NCI-H526 treated with DMSO at 0.1 percent for 48 hours (cell line): ENCODE measurements around the gene IFT20.

Experiments
- DNase-seq: peaks from one replicate; lab custom pipeline; 2025; lab: John Stamatoyannopoulos, UW

Gene IFT20, protein sequence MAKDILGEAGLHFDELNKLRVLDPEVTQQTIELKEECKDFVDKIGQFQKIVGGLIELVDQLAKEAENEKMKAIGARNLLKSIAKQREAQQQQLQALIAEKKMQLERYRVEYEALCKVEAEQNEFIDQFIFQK

DNA sequence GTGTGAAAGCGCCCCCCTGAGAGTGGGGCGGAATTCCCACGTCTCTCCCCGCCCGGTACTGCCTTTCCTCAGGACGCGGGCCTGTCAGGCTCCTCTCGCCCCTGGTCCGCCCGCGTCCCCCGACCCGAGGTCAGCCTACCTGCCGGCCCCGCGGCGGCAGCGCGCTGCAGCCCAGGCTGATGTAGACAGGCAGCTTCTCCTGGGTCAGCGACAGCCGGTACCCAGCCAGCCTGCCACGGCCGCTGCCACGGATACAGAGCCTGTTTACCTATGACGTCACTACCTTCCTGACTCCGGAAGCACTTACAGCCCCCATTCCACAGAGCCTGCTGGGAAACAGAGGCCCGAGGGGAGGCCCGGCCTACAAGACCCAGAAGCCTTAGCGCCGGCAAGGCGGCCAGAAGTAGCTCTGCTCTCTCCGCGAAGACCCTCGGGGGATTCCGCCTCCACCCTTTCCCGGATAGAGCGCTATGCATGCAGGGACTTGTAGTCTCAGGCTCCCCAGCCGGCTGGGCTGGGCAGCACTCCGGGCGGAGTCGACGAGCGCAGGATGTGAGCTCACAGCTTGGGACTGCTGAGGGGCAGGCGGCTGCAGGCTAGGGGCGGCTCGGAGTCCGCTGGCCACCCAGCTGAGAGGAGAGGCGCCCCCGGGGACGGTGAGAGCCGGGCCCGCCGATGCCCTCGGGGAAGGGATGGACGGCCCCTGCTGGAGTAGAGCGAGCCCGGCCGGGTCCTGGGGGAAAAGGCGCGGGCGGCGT, at the start of gene IFT20, which contains the start of gene TNFAIP1:
TSS of gene IFT20 (minus strand) at position 272 of the 758 bp plus-strand sequence. CDS start 3,487 bp downstream, outside the sequence.
TSS of gene TNFAIP1 (plus strand) at position 561 of the 758 bp plus-strand sequence. CDS start 3,761 bp downstream, outside the sequence.
- peak; percentile 100 for DNase-seq

DNA sequence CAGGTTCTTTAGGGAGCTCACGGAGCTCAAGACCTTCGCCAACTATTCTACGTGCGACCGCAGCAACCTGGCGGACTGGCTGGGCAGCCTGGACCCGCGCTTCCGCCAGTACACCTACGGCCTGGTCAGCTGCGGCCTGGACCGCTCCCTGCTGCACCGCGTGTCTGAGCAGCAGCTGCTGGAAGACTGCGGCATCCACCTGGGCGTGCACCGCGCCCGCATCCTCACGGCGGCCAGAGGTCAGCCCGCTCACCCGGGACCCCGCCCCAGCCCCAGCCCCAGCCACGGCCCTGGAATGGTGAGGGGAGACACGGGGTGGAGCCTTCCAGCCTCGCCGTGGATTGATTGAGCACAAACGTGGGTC, 49.7 kb upstream of the IFT20 start:
- peak; percentile 64 for DNase-seq

DNA sequence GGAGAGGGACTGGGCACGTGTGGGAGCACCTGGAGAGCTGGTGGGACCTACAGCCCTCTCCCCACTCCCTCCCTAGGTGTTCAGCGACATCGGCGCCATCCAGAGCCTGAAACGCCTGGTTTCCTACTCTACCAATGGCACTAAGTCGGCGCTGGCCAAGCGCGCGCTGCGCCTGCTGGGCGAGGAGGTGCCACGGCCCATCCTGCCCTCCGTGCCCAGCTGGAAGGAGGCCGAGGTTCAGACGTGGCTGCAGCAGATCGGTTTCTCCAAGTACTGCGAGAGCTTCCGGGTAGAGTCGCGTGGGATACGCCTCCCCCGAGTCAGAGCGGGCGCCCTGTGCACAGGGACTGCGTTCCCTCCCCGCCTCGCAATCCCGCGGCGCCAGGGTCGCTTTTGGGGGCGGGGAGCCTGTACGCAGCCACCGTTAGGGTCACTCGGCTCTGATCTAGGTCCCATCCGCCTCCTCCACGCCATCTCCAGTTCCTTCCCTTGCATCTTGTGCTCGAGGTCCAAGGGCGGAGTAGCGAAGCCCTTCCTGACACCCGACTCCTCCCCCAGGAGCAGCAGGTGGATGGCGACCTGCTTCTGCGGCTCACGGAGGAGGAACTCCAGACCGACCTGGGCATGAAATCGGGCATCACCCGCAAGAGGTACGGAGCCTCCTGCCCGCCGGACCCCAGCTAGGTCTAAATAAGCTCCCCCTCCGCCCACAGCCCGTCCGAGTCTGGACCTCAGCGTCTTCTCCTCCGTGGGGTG, 49.2 kb upstream of the IFT20 start:
- DNase-seq, result peak; percentile 79

DNA sequence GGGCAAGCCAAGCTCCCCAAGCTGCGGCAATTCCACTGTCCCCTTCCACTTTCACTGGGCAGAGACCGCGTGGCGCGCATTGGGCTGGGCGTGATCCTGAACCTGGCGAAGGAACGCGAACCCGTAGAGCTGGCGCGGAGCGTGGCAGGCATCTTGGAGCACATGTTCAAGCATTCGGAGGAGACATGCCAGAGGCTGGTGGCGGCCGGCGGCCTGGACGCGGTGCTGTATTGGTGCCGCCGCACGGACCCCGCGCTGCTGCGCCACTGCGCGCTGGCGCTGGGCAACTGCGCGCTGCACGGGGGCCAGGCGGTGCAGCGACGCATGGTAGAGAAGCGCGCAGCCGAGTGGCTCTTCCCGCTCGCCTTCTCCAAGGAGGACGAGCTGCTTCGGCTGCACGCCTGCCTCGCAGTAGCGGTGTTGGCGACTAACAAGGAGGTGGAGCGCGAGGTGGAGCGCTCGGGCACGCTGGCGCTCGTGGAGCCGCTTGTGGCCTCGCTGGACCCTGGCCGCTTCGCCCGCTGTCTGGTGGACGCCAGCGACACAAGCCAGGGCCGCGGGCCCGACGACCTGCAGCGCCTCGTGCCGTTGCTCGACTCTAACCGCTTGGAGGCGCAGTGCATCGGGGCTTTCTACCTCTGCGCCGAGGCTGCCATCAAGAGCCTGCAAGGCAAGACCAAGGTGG, 46.0 kb upstream of the IFT20 start:
- no peak for DNase-seq

DNA sequence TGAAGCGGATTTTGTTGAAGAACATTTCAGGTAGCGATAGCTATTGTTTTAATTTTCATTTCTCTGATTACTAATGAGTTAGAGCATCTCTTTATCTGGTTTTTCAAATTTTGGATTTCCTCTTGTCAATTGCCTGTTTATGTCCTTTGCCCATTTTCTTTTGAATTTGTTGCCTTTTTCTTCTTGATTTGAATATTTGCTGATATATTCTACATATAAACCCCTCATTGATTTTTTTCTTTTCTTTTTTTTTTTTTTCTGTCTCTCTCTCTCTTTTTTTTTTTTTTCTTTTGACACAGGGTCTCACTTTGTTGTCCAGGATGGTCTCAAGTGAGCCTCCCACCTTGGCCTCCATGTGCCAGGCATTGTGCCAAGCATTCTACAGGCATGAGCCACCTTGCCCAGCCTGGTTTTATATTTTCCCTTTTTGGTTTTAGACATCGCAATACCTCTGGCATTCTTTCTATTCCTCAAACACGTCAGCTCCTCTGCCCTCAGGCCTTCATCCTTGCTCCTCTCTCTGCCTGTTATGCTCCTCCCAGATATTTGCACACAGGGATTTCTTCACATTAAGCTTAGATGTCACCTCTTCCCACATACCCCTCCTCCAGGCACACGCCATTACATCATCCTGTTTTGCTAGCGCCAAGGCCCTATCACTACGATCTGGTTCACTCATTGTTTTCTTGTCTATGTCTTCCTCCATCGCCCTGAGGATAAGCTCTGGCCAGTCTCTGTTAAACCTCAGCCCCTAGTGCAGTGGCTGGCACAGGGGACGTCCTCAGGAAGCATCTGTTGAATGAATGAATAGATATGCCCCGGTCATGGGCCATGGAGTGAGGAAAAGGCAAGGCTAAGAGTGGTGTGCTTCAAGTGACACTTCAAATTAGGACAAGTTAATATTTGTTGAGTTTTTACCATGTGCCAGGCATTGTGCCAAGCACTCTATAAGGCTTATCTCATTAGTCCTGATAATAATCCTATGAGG, 44.8 kb upstream of the IFT20 start:
- DNase-seq, result no peak

DNA sequence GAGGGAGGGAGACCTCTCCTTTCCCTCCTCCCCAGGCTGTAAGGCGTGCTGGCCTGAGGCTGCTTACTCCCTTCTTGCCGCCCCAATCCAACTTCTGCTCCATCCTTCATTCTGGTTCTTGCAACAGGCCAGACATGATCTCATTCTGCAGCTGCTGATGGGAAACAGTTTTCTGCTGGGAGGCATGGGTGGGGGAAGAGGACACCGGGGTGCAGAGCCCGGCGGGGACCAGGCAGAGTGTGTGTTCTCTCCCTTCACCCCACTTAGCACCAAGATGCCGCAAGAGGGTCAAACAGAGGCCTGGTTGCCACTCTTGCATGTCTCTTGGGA, 37.6 kb upstream of the IFT20 start:
- no peak for DNase-seq

DNA sequence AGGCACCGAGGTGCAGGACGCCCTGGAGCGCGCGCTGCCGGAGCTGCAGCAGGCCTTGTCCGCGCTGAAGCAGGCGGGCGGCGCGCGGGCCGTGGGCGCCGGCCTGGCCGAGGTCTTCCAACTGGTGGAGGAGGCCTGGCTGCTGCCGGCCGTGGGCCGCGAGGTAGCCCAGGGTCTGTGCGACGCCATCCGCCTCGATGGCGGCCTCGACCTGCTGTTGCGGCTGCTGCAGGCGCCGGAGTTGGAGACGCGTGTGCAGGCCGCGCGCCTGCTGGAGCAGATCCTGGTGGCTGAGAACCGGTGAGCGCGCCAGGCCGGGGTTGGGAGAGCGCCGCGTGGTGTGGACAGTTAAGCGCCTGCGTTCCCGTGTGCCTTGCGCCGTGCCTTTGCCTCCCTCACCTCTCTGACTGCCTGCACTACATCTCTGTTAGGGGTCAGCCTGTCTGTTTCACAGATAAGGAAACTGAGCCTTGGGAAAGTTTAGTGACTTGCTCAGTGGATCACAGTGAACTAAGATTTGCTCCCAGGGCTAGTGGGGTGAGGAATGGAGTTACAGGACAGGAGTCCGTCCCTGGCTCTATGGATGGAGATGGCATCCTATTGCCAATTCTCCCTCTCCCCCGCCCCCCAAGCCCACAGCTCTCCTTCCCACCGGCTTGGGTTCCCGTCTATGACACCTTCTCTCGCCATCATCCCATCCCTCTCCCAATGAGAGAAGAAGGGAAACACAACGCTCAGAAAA, 37.1 kb upstream of the IFT20 start:
- DNase-seq, result peak; percentile 31

DNA sequence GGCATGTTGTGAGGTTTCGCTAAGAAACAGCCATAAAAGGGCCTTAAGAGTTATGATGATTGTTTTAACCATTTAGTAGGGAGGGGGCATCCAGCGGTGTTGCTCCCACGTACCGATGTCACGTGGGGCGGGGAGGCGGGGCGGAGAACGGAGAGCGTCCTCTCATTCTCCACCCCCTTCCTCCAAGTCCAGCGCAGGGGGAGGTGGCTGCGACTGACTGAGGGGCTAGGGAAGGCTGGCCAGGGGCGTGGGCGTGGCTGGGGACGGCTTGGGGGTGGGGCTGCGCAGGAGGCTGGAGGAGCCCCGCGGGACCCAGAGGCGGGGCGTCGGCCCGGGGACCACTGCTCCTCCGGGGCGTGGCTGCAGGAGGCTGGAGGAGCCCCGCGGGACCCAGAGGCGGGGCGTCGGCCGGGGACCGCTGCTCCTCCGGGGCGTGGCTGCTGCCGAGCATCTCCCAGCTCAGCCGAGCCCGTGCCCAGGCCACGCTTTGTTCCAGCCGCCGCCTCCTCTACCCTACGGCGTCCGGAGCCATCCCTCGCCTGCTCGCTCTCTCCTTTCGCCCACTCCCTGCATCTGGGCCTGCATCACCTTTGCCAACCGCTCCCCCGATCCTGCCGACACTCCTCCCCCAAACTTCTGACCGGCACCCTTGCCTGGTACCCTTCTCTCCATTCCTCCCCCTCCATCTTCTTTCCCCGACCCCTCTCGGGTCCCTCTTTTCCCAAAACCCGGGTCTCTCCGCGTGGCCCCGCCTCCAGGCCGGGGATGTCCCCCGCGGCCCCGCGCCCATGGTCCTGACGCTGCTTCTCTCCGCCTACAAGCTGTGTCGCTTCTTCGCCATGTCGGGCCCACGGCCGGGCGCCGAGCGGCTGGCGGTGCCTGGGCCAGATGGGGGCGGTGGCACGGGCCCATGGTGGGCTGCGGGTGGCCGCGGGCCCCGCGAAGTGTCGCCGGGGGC, 36.3 kb upstream of the IFT20 start, which contains the start of gene SARM1:
TSS of gene SARM1 (plus strand) at position 450 of the 958 bp plus-strand sequence. CDS start at position 789, 339 bp downstream.
- peak; percentile 86 for DNase-seq

DNA sequence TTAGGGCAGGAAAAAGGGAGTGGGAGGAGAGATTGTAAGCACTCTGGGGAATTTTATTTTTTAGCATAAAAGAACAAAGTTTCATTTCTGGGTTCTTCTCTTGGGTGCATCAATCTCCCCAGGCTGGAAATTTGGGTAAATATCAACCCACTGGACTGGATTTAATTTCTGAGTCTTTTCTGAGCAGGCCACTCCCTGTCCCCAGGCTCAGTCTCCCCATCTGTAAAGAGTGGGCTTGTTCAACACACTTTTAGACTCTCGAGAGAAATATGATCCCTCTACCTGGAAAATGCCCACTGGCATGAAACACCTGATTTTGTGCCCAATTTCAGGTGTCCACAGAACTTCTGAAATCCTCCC, 35.5 kb upstream of the IFT20 start:
- no peak for DNase-seq

DNA sequence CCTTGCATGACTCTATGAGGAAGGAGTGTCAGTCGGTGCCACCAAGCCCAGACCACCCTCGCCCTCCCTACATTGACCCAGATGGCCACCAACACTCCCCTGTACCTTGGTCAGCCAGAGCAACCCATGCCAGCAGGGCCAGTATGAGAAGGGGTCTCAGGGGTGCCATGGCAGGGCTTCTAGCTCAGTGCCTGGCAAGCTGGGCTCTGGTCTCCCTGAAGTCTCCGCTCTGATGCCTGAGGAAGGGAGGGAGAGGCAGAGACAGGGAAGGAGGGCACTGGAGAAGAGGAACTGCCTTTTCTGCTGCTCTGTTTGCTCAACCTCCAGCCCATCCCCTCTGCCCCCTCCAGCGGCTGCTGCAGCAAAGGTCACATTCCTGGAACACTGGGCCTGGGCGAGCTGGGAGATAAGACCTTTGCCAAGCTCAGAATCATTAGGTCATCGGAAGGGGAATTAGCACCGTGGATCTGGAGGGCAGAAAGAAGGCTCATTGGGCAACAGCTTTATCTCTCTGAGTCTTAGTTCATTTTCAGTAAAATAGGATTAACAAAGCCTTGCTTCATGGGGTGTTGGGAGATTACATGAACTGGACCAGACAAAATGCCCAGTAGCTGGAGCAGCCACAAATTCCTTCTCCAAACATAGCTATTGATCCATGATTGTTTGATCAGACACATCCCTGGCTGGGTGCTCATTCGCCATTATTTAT, 34.9 kb upstream of the IFT20 start, which contains the start of gene VTN:
TSS of gene VTN (minus strand) at position 273 of the 709 bp plus-strand sequence. CDS start at position 169, 104 bp downstream.
- DNase-seq, result no peak

DNA sequence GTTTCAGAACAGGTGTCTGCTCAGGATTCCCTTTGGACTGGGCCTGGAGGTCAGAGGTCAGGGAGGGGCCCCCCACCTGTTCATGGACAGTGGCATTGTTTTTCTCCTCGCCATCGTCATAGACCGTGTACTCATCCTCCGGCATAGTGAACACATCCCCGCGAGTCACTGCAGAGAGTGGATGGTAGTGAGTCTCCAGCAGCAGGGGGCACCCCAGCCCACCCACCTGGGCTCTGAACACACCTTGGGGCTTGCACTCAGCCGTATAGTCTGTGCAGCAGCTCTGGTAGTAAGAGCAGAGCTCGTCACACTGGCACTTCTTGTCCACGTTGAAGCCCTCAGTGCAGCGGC, 34.4 kb upstream of the IFT20 start:
- DNase-seq, result no peak

DNA sequence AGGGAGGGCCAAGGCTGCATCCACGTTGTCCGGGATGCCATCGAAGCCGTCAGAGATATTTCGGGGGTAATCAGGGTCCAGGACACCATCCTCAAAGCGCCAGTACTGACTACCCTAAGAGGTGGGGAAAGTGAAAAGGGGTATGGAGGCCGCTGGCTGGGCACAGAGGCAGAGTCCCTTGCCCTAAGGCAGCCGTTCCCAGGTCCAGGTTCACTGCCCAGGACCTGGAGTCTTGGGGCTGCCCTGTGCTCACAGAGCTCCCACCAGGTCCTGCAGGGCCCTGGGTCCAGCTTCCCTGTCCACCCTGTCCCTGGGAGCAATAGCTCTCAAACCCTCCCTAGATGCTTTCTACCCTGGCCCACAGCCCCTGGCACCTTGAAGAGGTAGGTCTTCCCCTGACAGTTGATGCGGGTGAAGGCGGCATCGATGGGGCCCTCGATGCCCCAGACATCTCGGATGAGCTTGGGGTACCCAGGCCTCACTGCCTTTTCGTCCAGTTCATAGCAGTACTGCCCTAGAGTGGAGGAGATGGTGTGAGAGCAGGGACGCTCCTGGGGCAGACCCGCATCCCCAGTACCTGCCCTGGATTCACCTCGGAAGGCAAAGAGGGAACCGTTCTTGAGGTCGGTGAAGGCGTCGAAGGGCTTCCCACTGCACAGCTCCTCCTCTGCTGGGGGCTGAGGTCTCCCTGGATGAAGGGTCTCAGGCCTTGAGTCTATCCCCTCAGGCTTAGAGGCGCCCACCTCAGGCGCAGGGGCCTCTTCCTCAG, 33.8 kb upstream of the IFT20 start:
- no peak for DNase-seq

DNA sequence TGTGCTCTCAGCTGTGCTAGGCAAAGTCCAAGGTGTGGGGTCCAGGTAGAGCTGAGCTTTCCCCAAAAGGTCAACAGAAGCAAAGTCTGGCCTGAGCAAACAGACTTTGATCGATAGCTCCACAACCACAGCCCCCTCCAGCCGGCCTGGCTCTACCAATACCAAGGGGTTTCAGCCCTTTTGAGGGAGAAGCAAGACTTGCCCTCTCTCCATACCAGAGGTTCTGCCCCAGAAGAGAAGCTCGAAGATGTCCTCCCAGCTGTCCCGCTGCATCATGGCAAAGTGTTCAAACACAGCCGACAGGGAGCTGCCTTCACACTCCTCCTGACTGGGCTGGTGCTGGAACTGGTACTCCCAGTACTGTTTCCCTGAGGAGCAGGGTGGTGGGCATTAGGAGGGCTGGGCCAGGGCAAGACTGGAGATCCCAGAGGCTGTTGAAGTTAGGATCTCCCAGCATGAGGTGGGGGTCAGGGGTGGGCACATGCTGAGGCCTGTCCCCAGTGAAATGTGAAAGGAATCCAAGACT, 33.1 kb upstream of the IFT20 start:
- no peak for DNase-seq

DNA sequence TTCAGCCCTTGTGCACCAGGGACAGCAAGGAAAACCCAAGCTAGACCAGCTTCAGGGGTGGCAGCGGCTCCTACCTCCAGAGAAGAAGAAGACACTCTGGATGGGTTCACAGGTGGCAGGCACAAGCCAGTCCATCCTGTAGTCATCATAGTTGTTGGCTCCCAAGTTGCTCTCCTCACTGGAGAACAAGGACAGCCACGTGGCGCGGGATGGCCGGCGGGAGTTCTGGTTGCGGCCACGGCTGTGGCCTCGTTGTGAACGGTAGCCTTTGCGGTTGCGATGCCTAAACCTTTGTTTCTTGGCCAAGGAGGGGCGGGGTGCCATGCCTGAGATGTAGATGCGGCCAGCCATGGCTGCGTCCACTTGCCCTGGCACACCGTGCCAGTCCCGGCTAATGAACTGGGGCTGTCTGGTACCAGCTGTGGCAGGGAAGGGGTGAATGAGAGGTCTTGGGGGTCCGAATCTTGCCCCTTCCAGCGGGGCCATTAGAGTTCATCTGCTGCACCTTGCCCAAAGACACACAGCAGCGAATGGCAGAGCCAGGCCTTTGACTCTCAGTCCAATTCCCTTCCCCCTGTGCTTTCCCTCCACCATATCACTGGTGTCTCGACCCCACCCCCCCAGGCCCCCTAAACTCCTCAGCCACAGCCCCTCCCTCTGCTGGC, 32.5 kb upstream of the IFT20 start:
- DNase-seq, result no peak

DNA sequence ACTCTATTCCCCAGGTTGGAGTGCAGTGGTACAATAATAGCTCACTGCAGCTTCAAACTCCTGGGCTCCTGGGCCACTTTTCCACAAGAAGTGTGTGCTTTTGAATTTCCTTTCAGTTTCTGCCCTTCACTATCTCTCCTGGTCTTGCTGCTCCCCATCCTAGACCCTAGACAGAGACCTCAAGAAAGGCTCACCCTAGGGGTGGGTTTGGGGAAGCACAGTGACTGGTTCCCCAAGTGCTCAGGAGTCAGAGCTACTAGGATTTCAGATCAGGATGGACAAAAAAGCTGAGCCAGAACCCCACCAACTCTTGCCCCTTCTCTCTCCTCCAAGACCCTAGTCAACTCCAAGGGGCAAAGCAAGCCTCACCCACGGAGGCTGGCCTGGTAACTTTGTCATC, 31.3 kb upstream of the IFT20 start:
- DNase-seq, result no peak

DNA sequence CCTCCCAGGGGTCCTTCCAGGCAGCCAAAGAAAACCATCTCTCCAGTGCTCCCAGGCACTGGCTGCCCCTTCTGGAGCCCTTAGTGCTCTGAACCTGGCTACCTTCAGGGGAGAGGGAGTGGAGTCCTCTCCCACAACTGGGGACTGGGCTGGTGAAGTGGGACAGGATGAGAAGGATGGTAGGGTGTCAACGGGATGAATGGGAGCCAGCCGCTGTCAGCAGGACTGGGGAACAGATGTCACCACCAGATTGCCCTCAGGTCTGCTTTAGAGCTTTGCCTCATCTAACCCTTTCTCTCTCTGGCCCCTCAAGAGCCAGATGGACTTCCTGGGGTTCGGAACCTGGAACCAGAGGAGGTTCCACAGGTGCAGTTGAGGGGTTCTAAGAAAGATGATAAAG, 30.2 kb upstream of the IFT20 start:
- DNase-seq, result no peak
